Sigmoid colon (tissue), 7 donors: Measurements from ENCODE around the gene TNFRSF25. TPM values are rescaled to one million over a fixed set of nuclear protein-coding genes. Genes with fewer than 3 reads are reported as not detected.

Experiments
- DNase-seq: peaks from one replicate; pipeline ENCODE4 v3.0.0-alpha.2; 2019
- H3K27ac ChIP-seq, 4 donors: fragments of 200-600 bp; sonication (generic); one replicate each; pipeline ENCODE4 v1.5.1; 2016 to 2019; ENCODE audit warnings: mild to moderate bottlenecking in 1 of 4
- H3K27me3 ChIP-seq, 3 donors: fragments of 200-600 bp; sonication (generic); one replicate each; pipeline ENCODE4 v1.5.1; 2019; ENCODE audit warnings: mild to moderate bottlenecking in 1 of 3
- H3K36me3 ChIP-seq, 4 donors: fragments of 200-600 bp; sonication (generic); one replicate each; pipeline ENCODE4 v1.5.1; 2016 to 2019
- H3K4me1 ChIP-seq, 4 donors: fragments of 200-600 bp; sonication (generic); one replicate each; pipeline ENCODE4 v1.5.1; 2017 to 2019
- H3K4me3 ChIP-seq, 4 donors: fragments of 200-600 bp; sonication (generic); one replicate each; pipeline ENCODE4 v1.5.1; 2017 to 2019; ENCODE audit warnings: mild to moderate bottlenecking in 2 of 4, moderate library complexity in 1 of 4
- H3K9me3 ChIP-seq, 4 donors: fragments of 200-600 bp in 3 of 4; sonication (generic) in 3 of 4; one replicate each; pipeline versions ENCODE4 v1.5.1 to v1.6.1; 2013 to 2019
- EP300 ChIP-seq, 4 donors: sonication (generic); formaldehyde crosslinking; IDR thresholded peaks; one replicate each; pipeline ENCODE4 v1.6.1; 2017; ENCODE audit warnings: antibody characterized with exemption in 4 of 4
- POLR2A ChIP-seq, 2 donors: fragments of 450-650 bp; IDR thresholded peaks; one replicate each; pipeline ENCODE4 v1.6.1; 2016; ENCODE audit warnings: antibody characterized with exemption in 2 of 2, mild to moderate bottlenecking in 2 of 2, moderate library complexity in 2 of 2
- POLR2AphosphoS5 ChIP-seq, 4 donors: sonication (generic); formaldehyde crosslinking; IDR thresholded peaks; one replicate each; pipeline ENCODE4 v1.6.1; 2017; ENCODE audit warnings: antibody characterized with exemption in 4 of 4
- WGBS, 2 donors: extraction: QIAGEN DNeasy Blood & Tissue Kit; methylation state at CpG; one replicate each; pipeline ENCODE4 v1.1.7; 2013; 5-methylcytosine and 5-hydroxymethylcytosine counted together
- intact Hi-C: fragments of 100-400 bp; cut with DNase I; formaldehyde crosslinking; loops from one replicate; pipeline ENCODE4 v1.15.1; 2023
- polyA plus RNA-seq, 3 donors: library from polyadenylated mRNA; stranded (reverse); fragments of 200-250 nt; gene quantifications; one replicate each; pipeline ENCODE4 v1.2.3, GENCODE V29; 2013
- total RNA-seq, 4 donors: library from RNA; depleted of rRNA; stranded (reverse); fragments of >200 nt; gene quantifications; one replicate each; pipeline ENCODE4 v1.1.0, GENCODE V29; 2016
- TF ChIP-seq, protein P1 (sequence below), 4 experiments: fragments of 450-650 bp in 3 of 4; fragments of 200-600 bp in 1 of 4; IDR thresholded peaks; one replicate each; pipeline ENCODE4 v1.5.1; 2016 to 2019; ENCODE audit warnings: antibody characterized with exemption in 4 of 4, mild to moderate bottlenecking in 3 of 4, moderate library complexity in 2 of 4
- donor health status: healthy with polysubstance abuse.
- donor health status: Bipolar disorder and iron deficiency.
- donor health status: healthy.

Gene TNFRSF25
- total and polyA plus RNA-seq, 7 donors = 2.5 to 65.9 (median 6.8) TPM

DNA sequence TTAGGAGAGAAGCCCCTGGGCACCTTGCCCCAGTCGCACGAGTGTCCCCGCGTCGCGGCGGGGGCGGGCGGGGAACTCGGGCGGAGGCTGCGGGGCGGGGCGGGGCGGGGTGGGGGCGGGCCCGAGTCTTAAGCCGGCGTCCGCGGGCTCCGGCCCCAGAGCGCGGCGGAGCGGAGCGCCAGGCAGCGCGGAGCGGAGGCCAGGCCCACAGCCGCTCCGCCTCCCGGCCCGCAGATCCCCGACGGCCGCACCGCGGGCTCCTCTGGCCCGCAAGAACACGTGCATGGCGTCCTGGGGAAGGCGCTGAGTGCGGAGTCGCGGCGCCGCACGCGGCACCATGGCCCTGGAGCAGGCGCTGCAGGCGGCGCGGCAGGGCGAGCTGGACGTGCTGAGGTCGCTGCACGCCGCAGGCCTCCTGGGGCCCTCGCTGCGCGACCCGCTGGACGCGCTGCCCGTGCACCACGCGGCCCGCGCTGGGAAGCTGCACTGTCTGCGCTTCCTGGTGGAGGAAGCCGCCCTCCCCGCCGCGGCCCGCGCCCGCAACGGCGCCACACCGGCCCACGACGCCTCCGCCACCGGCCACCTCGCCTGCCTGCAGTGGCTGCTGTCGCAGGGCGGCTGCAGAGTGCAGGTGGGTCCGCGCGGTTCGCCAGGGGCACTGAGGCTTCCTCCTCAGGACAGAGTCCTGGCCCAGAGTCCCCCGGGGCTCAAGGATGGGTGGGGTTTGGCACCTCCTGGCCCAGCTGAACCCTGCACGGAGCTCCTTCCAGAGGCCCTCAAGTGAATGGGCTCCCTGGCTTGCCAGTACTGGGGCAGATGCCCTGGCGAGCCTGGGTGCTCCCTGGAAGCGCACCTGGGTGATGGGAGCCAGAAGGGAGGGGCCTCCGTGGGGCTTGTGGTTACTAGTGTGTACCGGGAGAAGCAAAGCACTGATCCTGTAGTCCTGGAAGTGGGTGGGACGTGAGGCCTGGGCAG lies 41.1 kb downstream of the TNFRSF25 start, which contains the start of gene ESPN:
Gene ESPN, plus strand, starts transcription at position 158 of the 975 bp plus-strand sequence. Its CDS starts 180 bp downstream, at position 338.
- peak within 1 kb of the TSS in 3 of 4 donors; percentile 7 to 18 (median 16) for H3K4me3 ChIP-seq
- peaks cover 42 to 99% (median 97%) of the 10 kb centered on the region in 3 donors for H3K27me3 ChIP-seq
- DNase-seq = no peak
- TF ChIP-seq, protein P1, sequence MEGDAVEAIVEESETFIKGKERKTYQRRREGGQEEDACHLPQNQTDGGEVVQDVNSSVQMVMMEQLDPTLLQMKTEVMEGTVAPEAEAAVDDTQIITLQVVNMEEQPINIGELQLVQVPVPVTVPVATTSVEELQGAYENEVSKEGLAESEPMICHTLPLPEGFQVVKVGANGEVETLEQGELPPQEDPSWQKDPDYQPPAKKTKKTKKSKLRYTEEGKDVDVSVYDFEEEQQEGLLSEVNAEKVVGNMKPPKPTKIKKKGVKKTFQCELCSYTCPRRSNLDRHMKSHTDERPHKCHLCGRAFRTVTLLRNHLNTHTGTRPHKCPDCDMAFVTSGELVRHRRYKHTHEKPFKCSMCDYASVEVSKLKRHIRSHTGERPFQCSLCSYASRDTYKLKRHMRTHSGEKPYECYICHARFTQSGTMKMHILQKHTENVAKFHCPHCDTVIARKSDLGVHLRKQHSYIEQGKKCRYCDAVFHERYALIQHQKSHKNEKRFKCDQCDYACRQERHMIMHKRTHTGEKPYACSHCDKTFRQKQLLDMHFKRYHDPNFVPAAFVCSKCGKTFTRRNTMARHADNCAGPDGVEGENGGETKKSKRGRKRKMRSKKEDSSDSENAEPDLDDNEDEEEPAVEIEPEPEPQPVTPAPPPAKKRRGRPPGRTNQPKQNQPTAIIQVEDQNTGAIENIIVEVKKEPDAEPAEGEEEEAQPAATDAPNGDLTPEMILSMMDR (IDR thresholded peaks at IDR 0.05) = no peak
- no peak for TF ChIP-seq POLR2A (IDR thresholded peaks at IDR 0.05)
- TF ChIP-seq POLR2AphosphoS5 (IDR thresholded peaks at IDR 0.05) = no peak
- TF ChIP-seq EP300 (IDR thresholded peaks at IDR 0.05) = no peak
- intact Hi-C loops = no loop called here
- no peaks in the 10 kb centered on the region for H3K36me3 ChIP-seq
- peaks cover 0 to 38% (median 31%) of the 10 kb centered on the region in 4 donors for H3K4me1 ChIP-seq
- H3K27ac ChIP-seq = no peak within 1 kb of the TSS
- 2 to 5% methylated on average over 99 of the region's 99 CpGs for WGBS, 2 donors
- H3K9me3 ChIP-seq = no peaks in the 10 kb centered on the region

DNA sequence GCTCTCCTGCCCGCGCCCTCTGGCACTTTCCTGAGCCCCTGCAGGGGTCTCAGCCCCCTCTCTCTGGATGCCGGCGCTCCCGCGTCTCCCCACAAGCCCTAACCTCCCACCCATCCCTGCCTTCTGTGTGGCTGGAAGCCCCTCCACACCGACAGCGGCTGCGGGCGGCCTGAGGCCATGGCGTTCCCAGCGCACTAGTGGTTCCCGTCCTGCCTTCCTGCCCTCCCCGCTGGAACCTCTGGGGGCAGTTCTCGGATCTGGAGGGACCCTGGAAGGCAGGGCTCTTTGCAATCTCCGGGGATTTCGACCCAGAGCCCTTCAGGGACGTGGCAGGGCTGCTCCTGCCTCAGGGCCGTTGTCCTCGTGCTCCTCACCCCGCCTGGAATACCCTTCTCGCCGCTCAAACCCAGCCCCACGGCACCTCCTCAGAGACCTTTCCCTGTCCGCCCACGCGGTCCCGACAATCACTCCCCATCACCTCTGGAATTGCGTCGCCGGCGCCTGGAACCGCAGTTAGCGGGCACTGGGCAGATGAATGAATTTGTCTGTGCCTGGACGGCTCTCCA lies 41.9 kb downstream of the TNFRSF25 start:
- H3K27me3 ChIP-seq = peaks cover 50 to 99% (median 97%) of the 10 kb centered on the region in 3 donors
- no peaks in the 10 kb centered on the region for H3K36me3 ChIP-seq
- WGBS, 2 donors = 4 to 9% methylated on average over 35 of the region's 35 CpGs
- TF ChIP-seq POLR2AphosphoS5 (IDR thresholded peaks at IDR 0.05) (no peak), POLR2A (IDR thresholded peaks at IDR 0.05) (no peak), EP300 (IDR thresholded peaks at IDR 0.05) (no peak)
- TF ChIP-seq, protein P1 (IDR thresholded peaks at IDR 0.05) = no peak
- no peak overlapping the region for H3K4me3 ChIP-seq
- H3K9me3 ChIP-seq = no peaks in the 10 kb centered on the region
- no peak overlapping the region for H3K27ac ChIP-seq
- no peak for DNase-seq
- H3K4me1 ChIP-seq = peaks cover 0 to 47% (median 39%) of the 10 kb centered on the region in 4 donors
- intact Hi-C loops = no loop called here

DNA sequence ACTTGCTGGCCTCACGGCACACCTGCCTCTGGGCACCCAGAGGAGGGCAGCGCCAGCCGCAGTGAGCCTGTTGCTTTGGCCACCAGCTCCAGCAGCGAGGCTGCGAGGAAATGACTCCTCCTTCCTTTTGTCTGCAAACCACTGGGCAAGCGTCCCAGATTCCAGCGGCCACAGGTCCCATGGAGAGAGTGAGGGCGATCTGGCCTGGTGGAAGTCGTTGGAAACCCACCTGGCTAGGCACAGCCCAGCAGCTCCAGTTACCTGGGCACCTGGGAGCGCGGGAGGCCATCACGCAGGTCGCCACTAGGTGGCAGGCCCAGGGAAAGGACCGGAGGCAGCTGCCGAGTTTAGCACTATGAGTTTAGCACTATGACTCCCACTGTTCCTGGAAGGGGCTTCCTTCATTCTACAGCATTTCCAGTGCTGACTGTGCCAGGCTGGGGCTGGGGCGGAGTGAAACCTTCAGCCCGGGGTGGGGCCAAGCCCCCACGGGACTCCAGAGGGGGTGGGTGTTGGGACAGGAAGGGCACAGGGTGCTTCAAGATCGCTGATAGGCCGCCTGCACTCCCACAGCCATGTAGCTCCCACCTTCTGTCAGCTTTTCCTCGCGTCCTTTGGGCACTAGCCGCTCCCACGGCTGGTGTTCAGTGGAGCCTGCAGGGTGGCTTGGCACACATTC lies 42.5 kb downstream of the TNFRSF25 start:
- Histone ChIP-seq H3K36me3 (no peaks in the 10 kb centered on the region), H3K9me3 (no peaks in the 10 kb centered on the region), H3K4me1 (peaks cover 0 to 52% (median 44%) of the 10 kb centered on the region in 4 donors), H3K4me3 (no peak overlapping the region), H3K27me3 (peaks cover 56 to 100% (median 99%) of the 10 kb centered on the region in 3 donors), H3K27ac (no peak overlapping the region)
- 6 to 11% methylated on average over 24 of the region's 24 CpGs for WGBS, 2 donors
- no peak for DNase-seq
- no peak for TF ChIP-seq POLR2AphosphoS5 (IDR thresholded peaks at IDR 0.05)
- TF ChIP-seq EP300 (IDR thresholded peaks at IDR 0.05) = no peak
- TF ChIP-seq, protein P1 (IDR thresholded peaks at IDR 0.05) = peak in 2 of 4 experiments; percentile 24 to 52
- no peak for TF ChIP-seq POLR2A (IDR thresholded peaks at IDR 0.05)
- intact Hi-C loops = no loop called here

DNA sequence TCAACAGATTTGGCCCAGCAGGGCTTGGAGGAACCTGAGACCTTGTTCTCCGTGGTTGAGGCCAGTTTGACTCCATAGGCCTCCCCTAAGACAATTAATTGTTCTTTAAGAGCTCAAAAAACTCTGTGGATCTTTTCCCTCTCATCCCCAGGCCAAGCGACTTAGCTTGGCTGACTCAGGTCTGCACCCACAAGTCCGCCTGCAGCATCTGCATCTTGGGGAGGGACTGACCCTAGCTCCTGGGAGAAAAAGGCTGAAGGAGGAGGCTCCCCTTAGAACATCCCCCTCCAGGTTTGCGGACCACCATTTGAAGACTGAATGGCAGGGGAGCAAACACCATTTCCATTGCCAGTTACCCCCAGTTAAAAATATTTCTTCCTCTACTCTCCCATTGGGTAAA lies 44.7 kb downstream of the TNFRSF25 start:
- intact Hi-C loops = no loop called here
- Histone ChIP-seq H3K27me3 (peaks cover 68 to 100% (median 94%) of the 10 kb centered on the region in 3 donors), H3K27ac (no peak overlapping the region), H3K36me3 (no peaks in the 10 kb centered on the region), H3K4me1 (peaks cover 0 to 52% (median 44%) of the 10 kb centered on the region in 4 donors), H3K4me3 (no peak overlapping the region), H3K9me3 (no peaks in the 10 kb centered on the region)
- 48 to 70% methylated on average over 4 of the region's 4 CpGs for WGBS, 2 donors
- TF ChIP-seq EP300 (IDR thresholded peaks at IDR 0.05) = no peak
- DNase-seq = no peak
